Retinal pigment epithelial cell (primary cell): ENCODE data around the gene SOX9.

Experiments used
- DNase-seq: peaks from one replicate; pipeline ENCODE4 v3.0.0-alpha.2; 2010; ENCODE audit warnings: low read depth
- H3K4me3 ChIP-seq: 2 replicates; pipeline ENCODE4 v1.5.1; 2011; ENCODE audit warnings: mild to moderate bottlenecking, low read length, control low read depth, moderate library complexity
- TF ChIP-seq, protein P1 (sequence below): conservative IDR thresholded peaks from 2 replicates; pipeline ENCODE4 v1.5.1; 2011; ENCODE audit warnings: low read depth, low read length, control low read depth, inconsistent platforms

The SOX9 gene

DNA sequence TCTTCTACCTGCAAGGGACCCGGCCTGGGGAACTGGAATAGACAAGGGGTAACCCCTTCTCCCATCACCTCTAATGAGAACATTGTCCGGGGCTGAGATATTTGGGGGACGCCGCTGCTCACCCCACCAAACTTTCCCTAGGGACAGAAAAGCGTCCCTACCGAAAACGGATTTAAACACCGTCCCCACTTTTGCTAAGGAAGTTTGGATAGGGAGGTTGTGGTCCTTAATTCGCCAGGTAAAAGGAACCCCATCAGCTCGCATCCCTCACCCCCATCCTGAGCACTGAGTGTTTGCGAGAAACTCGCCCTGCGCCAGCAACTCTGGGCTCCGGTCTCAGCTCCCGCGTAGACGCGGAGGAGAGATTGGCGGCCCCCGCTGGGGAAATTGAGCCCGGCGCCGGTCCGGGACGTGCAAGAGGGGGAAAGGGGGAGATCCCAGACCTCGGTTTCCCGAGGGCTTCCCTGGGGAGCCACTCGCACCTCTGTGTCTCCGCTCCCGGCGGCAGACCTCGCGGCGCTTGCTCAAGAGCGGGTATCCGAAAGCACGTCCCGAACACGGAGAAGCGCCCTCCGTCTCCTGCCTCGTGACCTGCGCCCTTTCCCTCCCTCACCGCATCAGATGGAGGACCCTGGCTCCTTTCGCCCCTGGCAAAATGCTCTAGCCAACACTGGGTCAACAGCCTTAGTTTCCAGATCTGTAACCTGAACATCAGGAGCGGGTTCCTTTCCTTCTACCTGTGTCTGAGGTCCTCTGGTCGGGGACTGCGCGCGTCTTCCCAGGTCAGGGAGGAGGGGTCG, 3.1 kb upstream of the SOX9 start:
- peak overlapping the region; percentile 54 for H3K4me3 ChIP-seq

DNA sequence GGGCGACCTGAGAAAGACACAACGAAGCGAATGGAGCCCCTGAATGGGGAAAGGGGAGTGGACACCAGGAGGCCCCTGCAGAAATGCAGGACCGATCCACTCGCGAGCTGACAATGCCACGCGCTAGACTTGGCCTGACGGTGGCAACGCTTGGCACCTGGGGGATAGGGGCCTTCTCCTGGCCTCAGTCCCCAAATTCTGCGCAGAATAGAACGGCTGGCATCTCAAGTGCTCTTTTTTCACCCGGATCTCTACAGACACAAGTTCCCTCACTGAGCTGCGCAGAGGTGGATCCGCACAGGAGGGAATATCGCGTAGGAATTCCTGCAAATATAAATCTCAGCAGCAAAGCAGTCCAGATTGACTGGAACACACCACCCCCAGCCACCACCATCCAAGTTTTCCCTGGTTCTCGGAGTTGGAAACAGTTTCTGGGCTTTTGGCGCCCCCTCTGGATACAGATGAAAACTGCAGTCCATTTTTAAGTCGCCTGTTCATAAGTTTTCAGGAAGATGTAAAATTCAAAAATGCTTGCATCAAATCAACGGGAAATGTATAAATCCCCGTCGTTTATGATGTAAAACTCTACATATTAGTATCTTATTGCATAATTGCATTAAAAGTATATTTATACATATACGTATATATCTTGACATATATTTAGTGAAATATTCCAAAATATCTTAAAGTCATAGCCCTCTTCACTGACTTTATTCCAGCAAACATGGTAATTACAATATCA, 2.3 kb upstream of the SOX9 start:
- TF ChIP-seq, protein P1, sequence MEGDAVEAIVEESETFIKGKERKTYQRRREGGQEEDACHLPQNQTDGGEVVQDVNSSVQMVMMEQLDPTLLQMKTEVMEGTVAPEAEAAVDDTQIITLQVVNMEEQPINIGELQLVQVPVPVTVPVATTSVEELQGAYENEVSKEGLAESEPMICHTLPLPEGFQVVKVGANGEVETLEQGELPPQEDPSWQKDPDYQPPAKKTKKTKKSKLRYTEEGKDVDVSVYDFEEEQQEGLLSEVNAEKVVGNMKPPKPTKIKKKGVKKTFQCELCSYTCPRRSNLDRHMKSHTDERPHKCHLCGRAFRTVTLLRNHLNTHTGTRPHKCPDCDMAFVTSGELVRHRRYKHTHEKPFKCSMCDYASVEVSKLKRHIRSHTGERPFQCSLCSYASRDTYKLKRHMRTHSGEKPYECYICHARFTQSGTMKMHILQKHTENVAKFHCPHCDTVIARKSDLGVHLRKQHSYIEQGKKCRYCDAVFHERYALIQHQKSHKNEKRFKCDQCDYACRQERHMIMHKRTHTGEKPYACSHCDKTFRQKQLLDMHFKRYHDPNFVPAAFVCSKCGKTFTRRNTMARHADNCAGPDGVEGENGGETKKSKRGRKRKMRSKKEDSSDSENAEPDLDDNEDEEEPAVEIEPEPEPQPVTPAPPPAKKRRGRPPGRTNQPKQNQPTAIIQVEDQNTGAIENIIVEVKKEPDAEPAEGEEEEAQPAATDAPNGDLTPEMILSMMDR, result peak; percentile 85
- peak; percentile 70 for DNase-seq
- H3K4me3 ChIP-seq, result peak overlapping the region; percentile 54

More for the DNA sequence above, 3.1 kb upstream of the SOX9 start:
- DNase-seq, result no peak
- TF ChIP-seq, protein P1, result no peak

- H3K4me3 ChIP-seq, result peak overlapping the region; percentile 99
- no peak for DNase-seq
- TF ChIP-seq, protein P1, result no peak
Measured at GRCh38 chr17:72119077-72119872, 1.5 kb upstream of the SOX9 start.

DNA sequence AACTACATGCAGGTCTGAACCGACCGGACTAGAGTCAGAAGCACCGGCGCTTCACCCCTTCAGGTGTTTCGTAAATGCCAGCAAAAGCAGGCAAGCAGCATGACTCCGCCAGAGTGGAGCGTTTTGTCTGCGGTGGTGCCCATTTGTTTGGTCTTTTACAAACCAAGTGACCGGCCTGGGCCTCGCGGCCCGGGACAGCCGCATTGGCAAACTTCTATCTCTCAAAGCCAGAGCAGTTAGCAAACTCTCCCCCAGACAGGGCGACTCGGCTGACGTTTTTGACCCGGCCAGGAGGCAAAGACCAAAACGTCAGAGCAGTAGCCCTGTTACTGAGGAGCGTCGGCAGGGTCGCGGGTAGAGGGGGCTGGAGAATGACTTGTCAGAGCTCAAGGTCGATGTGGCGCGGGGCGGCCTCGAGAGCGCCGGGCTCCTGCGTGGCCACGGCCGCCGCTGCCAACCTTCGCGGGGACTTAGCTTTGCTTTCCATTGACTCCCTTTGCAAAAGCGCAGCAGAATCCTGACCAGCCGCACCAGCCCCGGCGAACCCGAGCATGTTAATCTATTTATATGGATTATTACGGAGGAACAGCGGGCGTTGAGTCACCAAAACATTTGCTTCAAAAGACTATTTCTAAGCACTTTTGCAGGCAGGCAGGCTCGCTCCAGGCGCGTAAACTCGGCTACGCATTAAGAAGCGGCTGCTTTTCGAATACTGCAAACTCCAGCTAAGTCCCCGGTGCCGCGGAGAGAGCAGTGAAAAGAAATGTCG, 763 bp upstream of the SOX9 start:
- TF ChIP-seq, protein P1, result no peak
- DNase-seq, result peak; percentile 88
- H3K4me3 ChIP-seq, result peak overlapping the region; percentile 99

DNA sequence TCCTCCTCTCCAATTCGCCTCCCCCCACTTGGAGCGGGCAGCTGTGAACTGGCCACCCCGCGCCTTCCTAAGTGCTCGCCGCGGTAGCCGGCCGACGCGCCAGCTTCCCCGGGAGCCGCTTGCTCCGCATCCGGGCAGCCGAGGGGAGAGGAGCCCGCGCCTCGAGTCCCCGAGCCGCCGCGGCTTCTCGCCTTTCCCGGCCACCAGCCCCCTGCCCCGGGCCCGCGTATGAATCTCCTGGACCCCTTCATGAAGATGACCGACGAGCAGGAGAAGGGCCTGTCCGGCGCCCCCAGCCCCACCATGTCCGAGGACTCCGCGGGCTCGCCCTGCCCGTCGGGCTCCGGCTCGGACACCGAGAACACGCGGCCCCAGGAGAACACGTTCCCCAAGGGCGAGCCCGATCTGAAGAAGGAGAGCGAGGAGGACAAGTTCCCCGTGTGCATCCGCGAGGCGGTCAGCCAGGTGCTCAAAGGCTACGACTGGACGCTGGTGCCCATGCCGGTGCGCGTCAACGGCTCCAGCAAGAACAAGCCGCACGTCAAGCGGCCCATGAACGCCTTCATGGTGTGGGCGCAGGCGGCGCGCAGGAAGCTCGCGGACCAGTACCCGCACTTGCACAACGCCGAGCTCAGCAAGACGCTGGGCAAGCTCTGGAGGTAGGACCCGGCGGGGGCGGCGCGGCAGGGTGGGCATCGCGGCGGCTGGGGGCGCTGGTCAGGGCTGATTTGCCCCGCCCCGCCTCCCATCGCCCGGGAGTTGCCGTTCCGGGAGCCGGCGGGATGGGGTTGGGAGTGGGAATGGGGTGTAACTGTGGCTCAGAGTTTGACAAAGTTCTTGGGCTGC, 567 bp downstream of the SOX9 start:
- DNase-seq, result no peak
- peak overlapping the region; percentile 99 for H3K4me3 ChIP-seq
- TF ChIP-seq, protein P1, result peak; percentile 9
